ENCODE measurements around the gene TNFAIP8L3.

TNFAIP8L3 gene

DNA sequence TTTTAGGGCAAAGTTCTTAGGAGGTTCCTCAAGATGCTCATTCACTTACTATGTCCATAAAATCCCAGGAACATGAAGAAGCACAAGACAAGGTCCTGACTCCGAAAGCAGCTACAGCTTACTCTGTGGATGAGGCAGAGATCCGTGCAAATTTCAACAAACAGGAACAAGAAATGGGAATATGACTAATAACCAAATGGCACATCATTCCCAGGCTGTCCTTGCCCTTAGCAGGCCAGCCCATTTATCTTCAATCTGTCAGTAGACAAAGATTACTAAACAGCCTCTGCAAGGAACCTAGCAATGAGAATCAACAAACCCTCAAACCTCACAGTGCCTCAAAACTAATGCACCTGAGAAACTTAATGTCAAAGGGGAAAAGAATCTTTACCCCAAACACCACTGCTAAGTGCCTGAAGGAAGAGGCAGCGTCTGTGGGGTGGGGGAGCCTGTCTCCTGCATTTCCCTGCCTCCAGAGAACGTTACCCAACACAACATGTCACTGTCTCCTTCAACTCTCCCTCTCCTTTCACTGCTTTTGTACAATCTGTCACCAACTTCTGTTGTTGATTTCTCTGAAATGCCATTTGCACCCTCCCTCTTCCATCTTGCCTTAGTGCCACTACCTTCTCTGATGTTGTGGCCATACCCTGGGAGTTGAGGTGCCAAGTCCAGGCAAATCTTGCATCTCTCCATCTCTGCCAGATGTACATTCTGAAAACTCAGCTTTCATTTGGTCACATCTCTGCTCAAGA, 4.8 kb downstream of the TNFAIP8L3 start:
- H3K27ac ChIP-seq = no peak overlapping the region
- H3K9me3 ChIP-seq (replicated peaks in 1 of 11) = peaks cover 0 to 14% (median 10%) of the 10 kb centered on the region in 11 experiments; a peak in 14 of 22 replicates
- H3K4me2 ChIP-seq = no peak overlapping the region
- peaks cover 0 to 8% (median 0%) of the 10 kb centered on the region in 11 experiments; a peak in 1 of 22 replicates for H4K20me1 ChIP-seq
- H3K27me3 ChIP-seq = peaks cover 36 to 53% (median 47%) of the 10 kb centered on the region in 11 experiments
- peaks cover 0 to 34% (median 4%) of the 10 kb centered on the region in 10 experiments; a peak in 7 of 20 replicates for H3K4me1 ChIP-seq
- no peak for TF ChIP-seq Cebpa-rat (IDR thresholded peaks at IDR 0.05)
- no peaks in the 10 kb centered on the region for H3K36me3 ChIP-seq
- H3K9ac ChIP-seq = no peak overlapping the region
- H3K4me3 ChIP-seq = no peak overlapping the region

GRCh38 chr15:51089041-51089440, 5.7 kb downstream of the TNFAIP8L3 start:
- Histone ChIP-seq H3K9me3 (replicated peaks in 1 of 11) (peaks cover 0 to 9% (median 8%) of the 10 kb centered on the region in 11 experiments; a peak in 14 of 22 replicates), H4K20me1 (peaks cover 0 to 7% (median 0%) of the 10 kb centered on the region in 11 experiments; a peak in 1 of 22 replicates), H3K27me3 (peaks cover 28 to 45% (median 39%) of the 10 kb centered on the region in 11 experiments), H3K4me3 (no peak overlapping the region), H3K4me2 (no peak overlapping the region), H3K27ac (no peak overlapping the region), H3K4me1 (peaks cover 0 to 33% (median 3%) of the 10 kb centered on the region in 10 experiments; a peak in 7 of 20 replicates), H3K36me3 (no peaks in the 10 kb centered on the region), H3K9ac (no peak overlapping the region)
- TF ChIP-seq Cebpa-rat (IDR thresholded peaks at IDR 0.05) = no peak

GRCh38 chr15:51088585-51088984, 6.1 kb downstream of the TNFAIP8L3 start:
- Histone ChIP-seq H3K27ac (no peak overlapping the region), H4K20me1 (peaks cover 0 to 3% (median 0%) of the 10 kb centered on the region in 11 experiments; a peak in 1 of 22 replicates), H3K4me1 (peaks cover 0 to 29% (median 2%) of the 10 kb centered on the region in 10 experiments; a peak in 7 of 20 replicates), H3K9ac (no peak overlapping the region), H3K36me3 (no peaks in the 10 kb centered on the region), H3K27me3 (peaks cover 23 to 40% (median 34%) of the 10 kb centered on the region in 11 experiments), H3K9me3 (replicated peaks in 1 of 11) (peaks cover 0 to 5% (median 3%) of the 10 kb centered on the region in 11 experiments; a peak in 14 of 22 replicates), H3K4me2 (no peak overlapping the region), H3K4me3 (no peak overlapping the region)
- TF ChIP-seq Cebpa-rat (IDR thresholded peaks at IDR 0.05) = no peak

DNA sequence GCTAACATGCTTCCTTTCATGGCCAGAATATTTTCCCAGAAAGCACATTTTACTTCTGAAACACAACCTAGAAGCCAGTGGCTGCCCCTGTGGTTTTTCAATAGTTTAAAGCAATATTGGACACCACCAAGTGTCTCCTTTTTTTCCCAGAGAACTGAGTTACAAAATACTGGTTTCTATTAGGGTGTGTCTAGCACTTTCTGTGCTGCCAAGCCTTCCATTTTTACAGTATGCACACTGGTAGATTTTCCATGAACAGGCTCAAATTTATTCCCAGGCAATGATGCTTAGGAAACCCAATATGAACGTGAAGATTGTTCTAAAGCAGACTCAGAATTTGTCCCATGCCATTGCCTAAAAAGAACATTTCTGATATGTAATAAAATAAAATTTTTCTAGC, 7.2 kb downstream of the TNFAIP8L3 start:
- Histone ChIP-seq H3K9ac (no peak overlapping the region), H4K20me1 (no peaks in the 10 kb centered on the region)
- no peak for TF ChIP-seq Cebpa-rat (IDR thresholded peaks at IDR 0.05)

DNA sequence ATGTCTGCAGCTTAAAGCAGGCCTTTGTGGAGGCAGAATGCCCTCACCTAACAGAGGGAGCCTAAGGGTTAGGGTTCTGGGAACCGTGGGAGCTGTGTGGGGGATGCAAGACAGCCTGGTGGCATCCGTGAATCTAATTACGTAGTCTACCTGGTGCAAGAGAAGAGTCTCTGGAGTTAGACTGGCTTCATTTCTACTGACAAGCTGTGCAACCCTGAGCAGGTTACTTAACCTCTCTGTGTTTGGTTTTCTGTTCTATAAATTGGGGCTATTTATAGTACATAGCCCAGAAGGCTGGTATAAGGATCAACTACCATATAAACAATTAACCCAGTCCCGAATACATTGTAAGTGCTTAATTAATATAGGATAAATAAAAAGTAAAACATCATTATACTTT, 8.3 kb downstream of the TNFAIP8L3 start:
- Histone ChIP-seq H3K27me3 (peaks cover 6 to 19% (median 13%) of the 10 kb centered on the region in 11 experiments; a peak in 16 of 22 replicates), H3K4me3 (no peak overlapping the region), H3K4me1 (peaks cover 0 to 7% (median 0%) of the 10 kb centered on the region in 10 experiments; a peak in 1 of 20 replicates), H4K20me1 (no peaks in the 10 kb centered on the region), H3K9ac (no peak overlapping the region), H3K27ac (no peak overlapping the region), H3K36me3 (no peaks in the 10 kb centered on the region), H3K9me3 (replicated peaks in 1 of 11) (no peaks in the 10 kb centered on the region), H3K4me2 (no peak overlapping the region)
- no peak for TF ChIP-seq Cebpa-rat (IDR thresholded peaks at IDR 0.05)

More for the DNA sequence above, 7.2 kb downstream of the TNFAIP8L3 start:
- Histone ChIP-seq H3K27ac (no peak overlapping the region), H3K4me2 (no peak overlapping the region), H3K4me3 (no peak overlapping the region), H3K27me3 (peaks cover 14 to 30% (median 24%) of the 10 kb centered on the region in 11 experiments; a peak in 21 of 22 replicates), H3K9me3 (replicated peaks in 1 of 11) (no peaks in the 10 kb centered on the region), H3K36me3 (no peaks in the 10 kb centered on the region), H3K4me1 (peaks cover 0 to 18% (median under 1%) of the 10 kb centered on the region in 10 experiments; a peak in 7 of 20 replicates)

DNA sequence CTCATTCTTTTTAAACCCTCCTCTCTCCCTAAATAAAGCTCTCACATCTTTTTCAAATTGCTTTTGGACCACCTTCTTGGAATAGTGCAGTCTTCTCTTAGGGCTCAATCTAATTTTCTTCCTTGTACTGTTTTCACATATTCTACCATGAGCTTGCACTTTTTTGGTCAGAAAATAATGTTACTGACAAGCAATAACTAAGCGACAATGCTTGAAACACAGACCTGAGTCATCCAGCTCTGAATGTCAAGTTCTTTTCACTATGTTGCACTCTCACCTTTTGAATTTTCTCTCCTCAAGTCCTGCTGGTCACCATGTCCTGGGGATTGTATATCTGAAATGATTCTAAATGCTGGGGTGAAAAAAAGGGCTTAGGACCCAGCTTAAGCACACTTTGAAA, 8.9 kb downstream of the TNFAIP8L3 start:
- Histone ChIP-seq H3K9ac (no peak overlapping the region), H3K9me3 (replicated peaks in 1 of 11) (no peaks in the 10 kb centered on the region), H3K27ac (no peak overlapping the region), H3K4me2 (no peak overlapping the region), H3K4me3 (no peak overlapping the region), H3K27me3 (peaks cover 0 to 12% (median 6%) of the 10 kb centered on the region in 11 experiments; a peak in 13 of 22 replicates), H4K20me1 (no peaks in the 10 kb centered on the region), H3K36me3 (no peaks in the 10 kb centered on the region), H3K4me1 (peaks cover 0 to under 1% (median 0%) of the 10 kb centered on the region in 10 experiments; a peak in 1 of 20 replicates)
- TF ChIP-seq Cebpa-rat (IDR thresholded peaks at IDR 0.05) = no peak

GRCh38 chr15:51083641-51084166, 11.0 kb downstream of the TNFAIP8L3 start:
- no peak for TF ChIP-seq Cebpa-rat (IDR thresholded peaks at IDR 0.05)
- Histone ChIP-seq H3K9ac (no peak overlapping the region), H3K4me2 (no peak overlapping the region), H4K20me1 (no peaks in the 10 kb centered on the region), H3K9me3 (replicated peaks in 1 of 11) (no peaks in the 10 kb centered on the region), H3K36me3 (no peaks in the 10 kb centered on the region), H3K4me1 (no peaks in the 10 kb centered on the region), H3K27ac (no peak overlapping the region), H3K27me3 (no peaks in the 10 kb centered on the region), H3K4me3 (no peak overlapping the region)

DNA sequence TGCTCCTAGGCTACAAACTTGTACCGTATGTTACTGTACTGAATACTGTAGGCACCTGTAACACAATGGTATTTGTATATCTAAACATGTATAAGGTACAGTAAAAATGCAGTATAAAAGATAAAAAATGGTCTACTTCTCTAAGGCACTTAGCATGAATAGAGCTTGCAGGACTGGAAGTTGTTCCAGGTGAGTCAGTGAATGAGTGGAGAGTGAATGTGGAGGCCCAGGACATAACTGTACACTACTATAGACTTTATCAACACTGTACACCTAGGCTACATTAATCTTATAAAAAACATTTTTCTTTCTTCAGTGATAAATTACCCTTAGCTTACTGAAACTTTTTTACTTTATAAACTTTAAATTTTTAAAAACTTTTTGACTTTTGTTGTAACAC, 12.5 kb downstream of the TNFAIP8L3 start:
- peaks cover 0 to 4% (median 0%) of the 10 kb centered on the region in 11 experiments; a peak in 3 of 22 replicates for H3K9me3 ChIP-seq (replicated peaks in 1 of 11)
- H3K9ac ChIP-seq = no peak overlapping the region
- H4K20me1 ChIP-seq = no peaks in the 10 kb centered on the region
- peaks cover 0 to 10% (median 4%) of the 10 kb centered on the region in 10 experiments; a peak in 13 of 20 replicates for H3K4me1 ChIP-seq
- no peak for TF ChIP-seq Cebpa-rat (IDR thresholded peaks at IDR 0.05)
- H3K4me2 ChIP-seq = no peak overlapping the region
- H3K27me3 ChIP-seq = no peaks in the 10 kb centered on the region
- H3K36me3 ChIP-seq = no peaks in the 10 kb centered on the region
- H3K4me3 ChIP-seq = no peak overlapping the region
- H3K27ac ChIP-seq = no peak overlapping the region

- no peaks in the 10 kb centered on the region for H4K20me1 ChIP-seq
- no peak overlapping the region for H3K4me3 ChIP-seq
- no peaks in the 10 kb centered on the region for H3K36me3 ChIP-seq
- H3K9me3 ChIP-seq (replicated peaks in 1 of 11) = peaks cover 0 to 8% (median 0%) of the 10 kb centered on the region in 11 experiments; a peak in 3 of 22 replicates
- H3K27me3 ChIP-seq = no peaks in the 10 kb centered on the region
- no peak overlapping the region for H3K4me2 ChIP-seq
- H3K27ac ChIP-seq = no peak overlapping the region
- no peak overlapping the region for H3K9ac ChIP-seq
- TF ChIP-seq Cebpa-rat (IDR thresholded peaks at IDR 0.05) = no peak
- H3K4me1 ChIP-seq = peaks cover 11 to 28% (median 17%) of the 10 kb centered on the region in 10 experiments; a peak in 19 of 20 replicates
Observed at GRCh38 chr15:51080286-51080685, 14.4 kb downstream of the TNFAIP8L3 start.

Measured in BLaER1 treated with 17β-estradiol and CSF1 and Interleukin-3, amounts not matched to agents 10 nM and 100 nM (cell line).